Psoas muscle (tissue), 8 donors: ENCODE measurements around the gene VPS13D. TPM values are rescaled to one million over a fixed set of nuclear protein-coding genes. Genes with fewer than 3 reads are reported as not detected.

Experiments used
- ATAC-seq, 4 donors: fragments of 200-7000 bp; cut with Tn5 transposase; one replicate each; pipeline ENCODE4 v1.9.1; 2020; ENCODE audit warnings: moderate library complexity in 3 of 4, mild to moderate bottlenecking in 2 of 4
- DNase-seq, 2 donors: peaks; one replicate each; pipeline ENCODE4 v3.0.0-alpha.2; 2020
- H3K27ac ChIP-seq: fragments of 200-600 bp; one replicate; pipeline ENCODE4 v1.8.0; 2022
- H3K27me3 ChIP-seq, 3 donors: fragments of 200-600 bp in 1 of 3; one replicate each; pipeline versions ENCODE4 v1.6.1 to v1.8.0; 2013 to 2022; ENCODE audit warnings: low read length in 2 of 3, mild to moderate bottlenecking in 2 of 3, moderate library complexity in 1 of 3; ENCODE audit not compliant: insufficient read depth in 3 of 3
- H3K36me3 ChIP-seq, 2 donors: fragments of 200-600 bp in 1 of 2; one replicate each; pipeline versions ENCODE4 v1.6.1 to v1.8.0; 2013 to 2022; ENCODE audit warnings: low read depth in 1 of 2, mild to moderate bottlenecking in 1 of 2, moderate library complexity in 1 of 2; ENCODE audit not compliant: insufficient read depth in 1 of 2
- H3K4me1 ChIP-seq: fragments of 200-600 bp; one replicate; pipeline ENCODE4 v1.8.0; 2022
- H3K4me3 ChIP-seq: fragments of 200-600 bp; one replicate; pipeline ENCODE4 v1.8.0; 2022; ENCODE audit warnings: mild to moderate bottlenecking
- H3K9me3 ChIP-seq: fragments of 200-600 bp; one replicate; pipeline ENCODE4 v1.8.0; 2022
- WGBS, 3 donors: extraction: QIAGEN DNeasy Blood & Tissue Kit; methylation state at CpG; one replicate each; pipeline versions ENCODE4 v1.1.6 to v1.1.7; 2013; 5-methylcytosine and 5-hydroxymethylcytosine counted together
- intact Hi-C, 2 donors: fragments of 100-400 bp; cut with DNase I; formaldehyde crosslinking; loops; one replicate each; pipeline versions ENCODE4 v1.11.0 to v1.14.2; 2022
- polyA plus RNA-seq, 3 donors: library from polyadenylated mRNA; stranded (reverse); fragments of 200-250 nt; gene quantifications; one replicate each; pipeline ENCODE4 v1.2.3, GENCODE V29; 2013
- total RNA-seq, 4 donors: library from RNA; stranded (reverse); fragmentation: NEBNext Ultra II Directional in 2 of 4; extraction: Animal tissue kit (Norgen Biotek cat#: 25700) in 2 of 4; gene quantifications; one replicate each; pipeline versions ENCODE4 v1.2.1 to v1.2.4, GENCODE V29; 2021 to 2023
- TF ChIP-seq, protein P1 (sequence below): fragments of 200-600 bp; IDR thresholded peaks from one replicate; pipeline ENCODE4 v1.8.0; 2022; ENCODE audit warnings: antibody characterized with exemption
- donor health status: healthy with polysubstance abuse.
- donor health status: DM: no; HTN: no; CAD: no; lungs with moderate emphysema.
- donor health status: Bipolar disorder and iron deficiency.
- donor health status: healthy.
- donor health status: DM: yes; HTN: yes; CAD: no.
- donor health status: DM: no; HTN: no; CAD: no.
- donor health status: DM: no; HTN: no; CAD: no.
- donor health status: DM: yes; HTN: yes; CAD: no.

The VPS13D gene
- total and polyA plus RNA-seq, 7 donors, result 19.9 to 69.1 (median 45.3) TPM

DNA sequence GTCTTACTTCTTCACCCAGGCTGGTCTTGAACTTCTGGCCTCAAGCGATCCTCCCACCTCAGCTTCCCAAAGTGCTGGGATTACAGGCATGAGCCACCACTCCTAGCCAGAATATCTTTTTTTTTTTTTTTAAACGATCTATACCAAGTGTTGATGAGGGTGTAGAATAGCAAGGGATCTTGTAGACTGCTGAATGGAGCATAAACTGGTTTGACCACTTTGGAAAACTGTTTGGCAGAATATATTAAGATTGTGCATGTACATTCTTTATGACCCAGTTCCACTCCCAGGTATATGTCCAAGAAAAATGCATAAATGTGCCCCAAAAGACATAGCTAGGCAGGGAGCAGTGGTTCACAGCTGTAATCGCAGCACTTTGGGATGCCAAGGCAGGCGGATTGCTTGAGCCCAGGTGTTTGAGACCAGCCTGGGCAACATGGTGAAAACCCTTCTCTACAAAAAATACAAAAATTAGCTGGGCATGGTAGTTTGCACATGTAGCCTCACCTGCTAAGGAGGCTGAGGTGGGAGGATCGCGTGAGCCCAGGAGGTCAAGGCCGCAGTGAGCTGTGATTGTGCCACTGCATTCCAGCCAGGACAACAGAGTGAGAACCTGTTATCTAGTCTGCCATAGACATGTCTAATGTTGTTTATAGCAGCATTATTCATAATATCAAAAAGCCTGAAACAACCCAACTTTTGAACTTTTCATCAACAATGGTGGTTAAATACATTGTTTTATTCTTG lies 184.0 kb downstream of the VPS13D start:
- Histone ChIP-seq H3K9me3 (no peaks in the 10 kb centered on the region), H3K27ac (no peak overlapping the region), H3K4me3 (no peak overlapping the region), H3K27me3 (no peaks in the 10 kb centered on the region), H3K36me3 (peaks cover 7 to 51% of the 10 kb centered on the region in 2 donors), H3K4me1 (peaks cover 15% of the 10 kb centered on the region)
- DNase-seq (no peak), ATAC-seq (no peak)
- TF ChIP-seq, protein P1, sequence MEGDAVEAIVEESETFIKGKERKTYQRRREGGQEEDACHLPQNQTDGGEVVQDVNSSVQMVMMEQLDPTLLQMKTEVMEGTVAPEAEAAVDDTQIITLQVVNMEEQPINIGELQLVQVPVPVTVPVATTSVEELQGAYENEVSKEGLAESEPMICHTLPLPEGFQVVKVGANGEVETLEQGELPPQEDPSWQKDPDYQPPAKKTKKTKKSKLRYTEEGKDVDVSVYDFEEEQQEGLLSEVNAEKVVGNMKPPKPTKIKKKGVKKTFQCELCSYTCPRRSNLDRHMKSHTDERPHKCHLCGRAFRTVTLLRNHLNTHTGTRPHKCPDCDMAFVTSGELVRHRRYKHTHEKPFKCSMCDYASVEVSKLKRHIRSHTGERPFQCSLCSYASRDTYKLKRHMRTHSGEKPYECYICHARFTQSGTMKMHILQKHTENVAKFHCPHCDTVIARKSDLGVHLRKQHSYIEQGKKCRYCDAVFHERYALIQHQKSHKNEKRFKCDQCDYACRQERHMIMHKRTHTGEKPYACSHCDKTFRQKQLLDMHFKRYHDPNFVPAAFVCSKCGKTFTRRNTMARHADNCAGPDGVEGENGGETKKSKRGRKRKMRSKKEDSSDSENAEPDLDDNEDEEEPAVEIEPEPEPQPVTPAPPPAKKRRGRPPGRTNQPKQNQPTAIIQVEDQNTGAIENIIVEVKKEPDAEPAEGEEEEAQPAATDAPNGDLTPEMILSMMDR, result no peak
- WGBS, 3 donors, result 97 to 99% (median 97%) methylated on average over 7 of the region's 7 CpGs
- intact Hi-C loops, result no loop called here

DNA sequence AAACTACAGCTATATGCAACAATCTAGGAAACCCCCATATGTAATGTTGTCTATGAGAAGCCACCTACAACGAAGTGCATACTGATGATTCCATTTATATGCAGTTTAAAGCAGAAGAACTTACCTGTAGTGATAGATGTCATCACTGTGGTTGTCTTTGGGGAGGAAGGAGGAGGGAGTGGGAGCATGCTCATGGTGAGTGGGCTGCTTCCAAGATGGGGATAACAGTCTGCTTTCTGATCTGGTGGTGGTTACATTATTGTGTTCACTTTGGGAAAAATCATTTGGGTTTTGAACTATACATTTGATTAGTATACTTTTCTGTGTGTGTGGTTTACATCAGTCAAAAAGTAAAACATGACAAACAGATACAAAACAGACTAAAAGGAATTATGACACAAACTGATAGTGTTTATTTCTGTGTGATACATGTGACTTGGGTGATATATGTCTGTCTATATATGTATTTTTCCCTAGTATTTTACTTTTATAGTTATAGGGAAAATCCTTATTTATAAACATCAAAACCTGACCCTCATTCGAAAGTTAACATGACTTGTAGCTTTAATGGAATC lies 184.7 kb downstream of the VPS13D start:
- peaks cover 7 to 56% of the 10 kb centered on the region in 2 donors for H3K36me3 ChIP-seq
- TF ChIP-seq, protein P1, result no peak
- ATAC-seq (no peak), DNase-seq (no peak)
- H3K4me3 ChIP-seq, result no peak overlapping the region
- H3K9me3 ChIP-seq, result no peaks in the 10 kb centered on the region
- no peaks in the 10 kb centered on the region for H3K27me3 ChIP-seq
- intact Hi-C loops, result no loop called here
- 87 to 91% (median 91%) methylated on average over 2 of the region's 2 CpGs for WGBS, 3 donors
- H3K4me1 ChIP-seq, result peaks cover 8% of the 10 kb centered on the region
- no peak overlapping the region for H3K27ac ChIP-seq

DNA sequence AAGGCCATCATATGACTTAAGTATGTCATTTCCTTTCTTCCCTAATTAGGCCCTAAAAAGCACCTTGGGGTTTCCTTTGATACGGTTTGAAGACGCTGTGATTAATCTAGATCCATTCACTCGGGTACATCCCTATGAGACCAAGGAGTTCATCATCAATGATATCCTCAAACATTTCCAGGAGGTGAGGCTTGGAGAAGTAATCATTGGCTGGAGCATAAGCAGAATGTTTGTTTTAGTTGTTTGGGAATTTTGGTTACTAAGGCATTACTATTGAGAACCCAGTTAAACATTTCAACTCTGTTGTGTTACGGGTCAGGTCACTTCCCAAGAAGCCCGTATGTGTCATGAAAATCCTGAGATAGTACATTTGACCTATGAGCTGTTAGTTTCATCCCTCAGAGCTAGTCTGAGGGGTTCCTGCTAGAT lies 185.2 kb downstream of the VPS13D start:
- ATAC-seq, result no peak
- 74 to 81% (median 79%) methylated on average over 5 of the region's 5 CpGs for WGBS, 3 donors
- intact Hi-C loops, result no loop called here
- TF ChIP-seq, protein P1, result no peak
- Histone ChIP-seq H3K9me3 (no peaks in the 10 kb centered on the region), H3K27me3 (no peaks in the 10 kb centered on the region), H3K36me3 (peaks cover 7 to 56% of the 10 kb centered on the region in 2 donors), H3K4me3 (no peak overlapping the region), H3K27ac (no peak overlapping the region), H3K4me1 (peaks cover 3% of the 10 kb centered on the region)
- no peak for DNase-seq

DNA sequence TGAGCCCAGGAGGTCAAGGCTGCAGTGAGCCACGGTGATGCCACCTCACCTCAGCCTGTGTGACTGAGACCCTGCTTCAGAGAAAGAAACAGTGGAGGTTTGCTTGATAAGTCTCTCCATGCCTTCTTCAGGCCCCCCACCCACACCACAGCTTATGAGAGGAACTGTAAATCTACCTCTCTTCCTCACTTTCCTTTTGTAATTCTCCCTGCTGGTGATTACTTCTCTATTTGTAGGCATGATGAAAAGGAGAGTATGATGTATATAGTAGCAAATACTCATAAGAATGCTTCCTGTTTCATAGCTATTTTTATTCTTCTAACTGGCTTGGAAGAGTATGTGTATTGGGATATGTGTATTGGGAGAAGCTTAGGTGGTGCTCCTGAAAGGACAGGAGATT lies 186.3 kb downstream of the VPS13D start:
- Histone ChIP-seq H3K36me3 (peaks cover 7 to 56% of the 10 kb centered on the region in 2 donors), H3K27ac (no peak overlapping the region), H3K4me3 (no peak overlapping the region), H3K4me1 (peaks cover 3% of the 10 kb centered on the region), H3K9me3 (no peaks in the 10 kb centered on the region), H3K27me3 (no peaks in the 10 kb centered on the region)
- no peak for DNase-seq
- no peak for ATAC-seq
- intact Hi-C loops, result no loop called here
- TF ChIP-seq, protein P1, result no peak
- 93 to 100% (median 100%) methylated on average over 1 of the region's 1 CpG for WGBS, 3 donors
